NCI-H748 (cell line): Measurements from ENCODE around the gene TIGD2.

Experiments
- DNase-seq: peaks from one replicate; lab custom pipeline; 2025; ENCODE audit not compliant: unreplicated experiment; lab: John Stamatoyannopoulos, UW

The TIGD2 gene

GRCh38 chr4:89110986-89111832, at the start of gene TIGD2:
TSS of gene TIGD2 (plus strand) at chr4:89111533. CDS start at chr4:89112975, 1,442 bp downstream.
- peak; percentile 89 for DNase-seq

GRCh38 chr4:89064848-89065247, 46.5 kb upstream of the TIGD2 start:
- DNase-seq, result no peak

GRCh38 chr4:89067417-89067816, 43.9 kb upstream of the TIGD2 start:
- no peak for DNase-seq

- DNase-seq, result no peak
Measured at GRCh38 chr4:89069481-89069880, 41.9 kb upstream of the TIGD2 start.

- DNase-seq, result no peak
Measured at GRCh38 chr4:89070041-89070440, 41.3 kb upstream of the TIGD2 start.

GRCh38 chr4:89071311-89071710, 40.0 kb upstream of the TIGD2 start:
- DNase-seq, result no peak

GRCh38 chr4:89072921-89073320, 38.4 kb upstream of the TIGD2 start:
- peak; percentile 1 for DNase-seq

- DNase-seq, result no peak
Measured at GRCh38 chr4:89077761-89078160, 33.6 kb upstream of the TIGD2 start.

GRCh38 chr4:89078300-89078699, 33.0 kb upstream of the TIGD2 start:
- no peak for DNase-seq

- DNase-seq, result no peak
Measured at GRCh38 chr4:89099034-89099433, 12.3 kb upstream of the TIGD2 start.

- no peak for DNase-seq
Measured at GRCh38 chr4:89099471-89099870, 11.9 kb upstream of the TIGD2 start.

GRCh38 chr4:89100853-89101252, 10.5 kb upstream of the TIGD2 start:
- DNase-seq, result no peak

GRCh38 chr4:89101256-89102161, 9.8 kb upstream of the TIGD2 start:
- DNase-seq, result no peak

- no peak for DNase-seq
Measured at GRCh38 chr4:89105726-89106125, 5.6 kb upstream of the TIGD2 start.

- DNase-seq, result peak; percentile 44
Measured at GRCh38 chr4:89108091-89108490, 3.2 kb upstream of the TIGD2 start.

- peak; percentile 30 for DNase-seq
Measured at GRCh38 chr4:89109841-89110540, 1.3 kb upstream of the TIGD2 start.

- DNase-seq, result peak; percentile 70
Measured at GRCh38 chr4:89110541-89110985, 770 bp upstream of the TIGD2 start.

- peak; percentile 47 for DNase-seq
Measured at GRCh38 chr4:89111833-89112563, 665 bp downstream of the TIGD2 start.

- DNase-seq, result no peak
Measured at GRCh38 chr4:89113415-89113814, 2.1 kb downstream of the TIGD2 start.

GRCh38 chr4:89114100-89114499, 2.8 kb downstream of the TIGD2 start:
- DNase-seq, result no peak

- no peak for DNase-seq
Measured at GRCh38 chr4:89117115-89117514, 5.8 kb downstream of the TIGD2 start.
